ENCODE results near the gene EML4.
"Not testable (repeated sequence)": the region's sequence is repeated elsewhere in the genome, so short reads cannot be mapped to it uniquely, and the experiment has no call there.

Gene EML4

DNA sequence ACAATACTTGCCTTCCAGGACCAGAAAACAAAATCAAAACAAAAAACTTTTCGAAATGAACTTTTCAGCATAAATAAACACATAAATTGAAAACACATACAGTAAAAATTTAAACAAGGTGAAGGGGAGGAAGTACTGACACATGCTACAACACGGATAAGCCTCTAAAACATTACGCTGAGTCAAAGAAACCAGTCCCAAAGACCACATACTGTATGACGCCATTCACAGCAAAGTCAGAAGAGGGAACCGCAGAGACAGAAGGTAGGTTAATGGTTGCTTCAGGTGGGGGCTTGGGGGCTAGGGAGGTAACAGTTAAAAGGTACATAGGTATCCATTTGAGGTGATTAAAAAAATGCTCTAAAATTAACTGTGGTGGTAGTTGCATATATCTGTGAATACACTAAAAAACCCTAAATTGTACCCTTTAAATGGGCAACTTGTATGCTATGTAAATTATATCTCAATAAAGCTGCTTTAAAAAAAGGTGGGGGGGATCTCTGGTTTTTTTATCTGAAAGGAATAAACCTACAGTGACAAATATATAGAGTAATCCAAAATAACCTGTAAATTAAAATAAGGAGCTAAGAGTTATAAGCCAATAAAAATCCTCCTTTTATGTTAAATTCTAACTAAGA, 184.8 kb downstream of the EML4 start:
- DNase-seq (ENCODE audit: low read depth in 3 of 3): no peak

DNA sequence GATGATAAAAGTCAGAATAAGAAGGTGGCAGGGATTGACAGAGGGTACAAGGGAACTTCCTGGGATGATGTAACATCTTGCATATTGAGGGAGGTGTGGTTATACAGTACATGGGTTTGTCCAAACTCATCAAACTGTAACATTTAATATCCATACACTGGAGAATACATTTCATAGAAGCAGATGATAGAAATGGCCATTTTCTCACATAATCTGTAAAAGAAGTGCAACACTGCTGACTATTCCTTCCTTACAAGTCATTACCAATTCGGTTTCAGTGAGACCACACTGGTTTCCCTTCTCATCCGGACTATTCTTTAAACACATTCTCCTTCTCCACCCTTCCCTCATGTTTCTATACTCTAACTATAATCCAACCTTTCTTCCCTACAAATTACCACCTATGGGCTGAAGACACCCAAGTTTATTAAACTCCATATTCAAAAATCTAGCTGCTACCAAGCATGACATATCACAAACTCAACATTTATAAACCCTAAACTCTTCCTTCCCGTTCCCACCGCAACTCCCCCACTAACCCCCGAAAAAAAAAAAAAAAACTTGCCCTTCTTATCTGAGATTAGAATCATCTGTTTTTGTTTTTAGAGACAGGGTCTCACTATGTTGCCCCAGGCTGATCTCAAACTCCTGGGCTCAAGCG, 190.3 kb downstream of the EML4 start:
- DNase-seq (ENCODE audit: low read depth in 3 of 3): no peak

DNA sequence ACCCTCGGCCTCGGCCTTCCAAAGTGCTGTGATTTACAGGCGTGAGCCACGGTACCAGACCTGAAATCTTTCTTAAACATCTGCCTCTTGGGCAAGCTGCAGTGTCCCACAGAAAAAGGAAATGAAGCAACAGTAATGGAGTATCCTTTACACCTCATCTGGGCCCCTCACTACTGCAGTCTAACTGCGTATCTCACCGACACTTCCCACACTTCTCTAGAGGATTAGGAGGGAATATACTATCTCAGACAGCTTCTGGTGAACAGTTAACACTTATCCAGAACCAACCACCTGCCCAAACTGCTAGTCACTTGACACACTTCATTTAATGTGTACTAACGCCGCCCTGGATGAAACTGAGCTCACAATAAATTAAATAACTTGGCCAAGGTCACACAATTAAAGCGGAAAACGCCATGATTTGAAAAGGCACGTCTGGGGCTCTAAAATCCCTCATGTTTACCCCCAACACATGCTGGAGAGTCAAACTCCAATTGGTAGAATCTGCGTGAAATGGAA, 190.9 kb downstream of the EML4 start:
- DNase-seq (ENCODE audit: low read depth in 3 of 3): no peak

DNA sequence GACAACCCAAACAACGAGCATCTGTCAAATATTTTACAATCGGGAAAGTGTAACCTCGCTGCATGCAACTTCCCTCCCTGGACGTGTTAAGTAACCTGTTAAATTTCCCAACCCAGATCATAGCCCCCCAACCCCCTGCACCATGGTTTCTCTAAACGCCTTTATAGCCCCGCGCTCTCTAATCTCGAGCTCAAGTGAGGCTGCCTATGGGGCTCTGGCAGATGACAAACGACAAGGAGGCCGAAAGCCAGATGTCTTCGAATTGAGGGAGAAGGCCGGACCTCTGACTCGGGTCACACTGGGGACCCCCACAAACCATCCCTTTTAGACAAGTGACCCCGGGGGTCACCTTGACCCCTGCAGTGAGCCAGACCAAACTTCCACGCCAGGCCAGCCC, 191.3 kb downstream of the EML4 start:
- DNase-seq (ENCODE audit: low read depth in 3 of 3): no peak

- peak; percentile 92 to 95 (median 93) for DNase-seq (ENCODE audit: low read depth in 3 of 3)
These were observed 192.0 kb downstream of the EML4 start, which contains the start of gene COX7A2L for GRCh38 chr2:42360890-42361727. Gene COX7A2L (minus strand): TSS chr2:42361217. CDS start chr2:42361161, 56 bp downstream.

- no peak for DNase-seq (ENCODE audit: low read depth in 3 of 3)
These were observed 192.7 kb downstream of the EML4 start for GRCh38 chr2:42361728-42362283.

DNA sequence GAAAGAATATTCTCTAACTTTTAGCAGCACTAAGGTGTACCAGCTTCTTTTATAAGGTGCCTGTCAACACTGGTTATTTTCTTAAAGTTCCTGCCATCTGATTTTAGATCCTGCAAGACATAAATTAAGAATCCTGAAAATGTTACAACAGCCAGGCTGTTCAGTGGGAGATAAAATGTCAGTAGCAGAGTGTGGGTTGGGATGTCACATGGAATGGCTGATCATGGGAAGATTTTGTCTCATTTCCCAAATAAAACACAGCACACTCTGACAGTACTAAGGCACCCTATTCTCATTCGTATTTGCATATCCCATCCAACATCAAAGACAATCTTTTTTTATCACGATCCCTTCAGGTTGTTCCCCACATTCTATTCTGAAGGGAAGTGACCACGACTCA, 194.3 kb downstream of the EML4 start:
- DNase-seq (ENCODE audit: low read depth in 3 of 3): no peak

DNA sequence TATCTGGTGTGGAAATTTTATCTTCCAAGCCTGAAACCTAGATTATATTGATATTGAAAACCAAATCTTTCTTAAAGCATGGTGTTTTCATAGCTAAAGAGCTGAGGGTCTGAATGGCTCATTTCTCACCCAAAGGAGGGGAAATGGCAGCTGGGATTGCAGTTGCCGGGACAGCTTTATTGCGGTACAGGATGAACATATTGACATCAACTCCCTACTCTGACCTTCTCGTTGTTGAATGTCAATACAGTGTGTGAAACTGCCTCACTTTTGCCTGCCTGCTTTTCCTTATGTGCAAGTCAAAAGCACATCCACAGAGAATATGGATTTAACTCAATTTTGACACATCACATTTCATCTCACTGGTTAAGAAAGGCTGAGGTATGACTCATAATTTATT, 195.5 kb downstream of the EML4 start:
- no peak for DNase-seq (ENCODE audit: low read depth in 3 of 3)

GRCh38 chr2:42366411-42366810, 197.3 kb downstream of the EML4 start:
- no peak for DNase-seq (ENCODE audit: low read depth in 3 of 3)

GRCh38 chr2:42367835-42368234, 198.7 kb downstream of the EML4 start:
- no peak for DNase-seq (ENCODE audit: low read depth in 3 of 3)

DNA sequence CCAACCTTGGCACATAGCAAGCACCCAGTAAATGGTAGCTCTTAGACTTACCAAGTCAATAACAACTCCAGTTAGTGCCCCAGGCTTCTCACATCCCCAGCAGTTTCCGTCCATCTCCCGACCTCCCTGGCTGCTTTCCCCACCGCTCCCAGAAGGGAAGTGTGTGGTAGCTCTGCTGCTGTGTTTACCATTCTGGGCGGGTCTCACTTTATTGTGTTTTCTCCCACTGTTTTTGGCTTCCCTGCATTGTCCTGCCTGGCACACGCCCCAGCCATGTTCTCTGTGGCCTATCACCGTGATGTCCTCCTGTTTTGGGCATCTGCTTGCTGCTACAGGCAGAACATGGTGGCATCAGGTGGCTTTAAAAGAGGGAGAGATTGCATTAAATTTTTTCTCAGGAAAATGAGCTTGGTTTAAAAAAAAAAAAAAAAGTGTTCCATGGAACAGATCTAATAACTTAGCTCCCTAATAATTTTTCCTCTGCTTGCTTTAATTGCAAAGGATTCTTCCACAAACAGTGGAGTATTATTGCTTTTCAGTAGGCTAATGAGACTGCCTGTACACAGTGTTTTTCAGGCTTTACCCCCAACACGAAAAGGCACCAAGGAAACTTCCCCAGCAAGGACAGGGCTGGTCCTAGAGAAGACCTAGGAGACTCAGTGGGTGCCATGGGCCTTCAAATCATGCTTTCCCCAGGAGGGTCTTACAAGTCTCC, 199.8 kb downstream of the EML4 start:
- DNase-seq (ENCODE audit: low read depth in 3 of 3): no peak

DNA sequence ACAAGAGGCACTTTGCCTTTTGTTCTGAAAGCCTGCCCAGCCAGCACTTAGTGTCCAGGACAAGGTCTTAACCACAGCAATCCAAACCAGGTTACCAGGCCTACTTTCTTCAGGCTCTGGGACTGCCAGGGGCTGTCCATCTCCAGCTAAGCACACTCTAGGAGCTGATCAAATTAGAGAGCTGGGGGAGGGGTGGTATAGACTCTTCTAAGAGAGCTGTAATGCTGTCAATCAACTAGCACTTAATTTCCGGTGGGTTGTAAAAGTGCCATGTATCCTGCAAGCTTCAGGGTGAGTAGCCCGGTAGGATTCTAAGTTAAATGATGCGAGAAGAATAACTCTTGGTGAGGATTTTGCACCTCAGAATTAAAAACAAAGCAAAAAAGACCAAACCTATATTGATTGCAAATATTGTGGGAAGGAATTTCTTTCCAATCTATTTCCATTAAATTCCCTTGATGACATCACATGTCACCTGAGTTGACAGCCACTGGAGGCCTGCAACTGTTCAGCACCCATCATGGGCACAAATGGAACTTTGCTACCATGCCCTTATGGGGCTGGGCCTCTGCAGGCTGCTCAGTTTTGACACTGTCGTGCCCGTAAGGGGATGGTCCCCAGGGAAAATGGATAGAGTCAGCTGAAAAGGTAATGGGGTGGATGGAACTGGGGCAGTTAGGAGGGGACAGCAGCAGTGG, 200.5 kb downstream of the EML4 start:
- DNase-seq (ENCODE audit: low read depth in 3 of 3): no peak

- no peak for DNase-seq (ENCODE audit: low read depth in 3 of 3)
These were observed 202.7 kb downstream of the EML4 start for GRCh38 chr2:42371611-42372473.

- no peak for DNase-seq (ENCODE audit: low read depth in 3 of 3)
These were observed 203.5 kb downstream of the EML4 start for GRCh38 chr2:42372474-42373200.

DNA sequence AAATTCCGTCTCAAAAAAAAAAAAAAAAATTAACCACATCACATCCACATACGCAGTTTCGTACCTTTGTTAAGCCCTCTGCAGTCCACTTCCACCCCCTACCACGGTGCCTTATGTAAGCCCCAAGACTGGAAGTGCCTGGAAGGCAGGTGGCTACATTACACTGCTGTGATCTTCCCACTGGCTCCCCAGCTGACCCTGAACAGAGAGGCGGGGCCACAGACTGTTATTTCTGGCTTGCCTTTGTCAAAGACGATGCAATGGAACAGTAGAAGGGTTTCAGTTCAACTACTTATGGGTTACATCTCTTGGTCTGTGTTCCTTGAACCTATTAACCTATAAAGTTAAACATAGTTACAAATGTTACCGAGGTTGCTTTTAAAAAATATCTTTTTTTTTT, 207.6 kb downstream of the EML4 start:
- no peak for DNase-seq (ENCODE audit: low read depth in 3 of 3)

DNA sequence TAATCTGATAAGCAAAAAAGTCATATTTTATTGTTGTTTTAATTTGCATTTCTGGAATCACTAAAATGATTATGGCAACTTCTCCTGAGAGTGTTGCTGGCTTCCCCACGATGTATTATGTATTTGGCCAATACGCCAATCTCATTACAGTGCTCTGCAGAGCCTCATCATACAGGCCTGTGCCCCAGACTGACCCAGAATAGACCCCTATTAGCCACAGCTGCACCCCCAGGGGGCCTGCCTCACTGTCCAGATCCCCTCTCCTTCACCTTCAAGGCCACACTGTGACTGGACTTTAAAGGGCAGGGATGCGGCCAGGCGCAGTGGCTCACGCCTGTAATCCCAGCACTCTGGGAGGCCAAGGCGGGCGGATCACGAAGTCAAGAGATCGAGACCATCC, 209.3 kb downstream of the EML4 start:
- DNase-seq (ENCODE audit: low read depth in 3 of 3): no peak

DNA sequence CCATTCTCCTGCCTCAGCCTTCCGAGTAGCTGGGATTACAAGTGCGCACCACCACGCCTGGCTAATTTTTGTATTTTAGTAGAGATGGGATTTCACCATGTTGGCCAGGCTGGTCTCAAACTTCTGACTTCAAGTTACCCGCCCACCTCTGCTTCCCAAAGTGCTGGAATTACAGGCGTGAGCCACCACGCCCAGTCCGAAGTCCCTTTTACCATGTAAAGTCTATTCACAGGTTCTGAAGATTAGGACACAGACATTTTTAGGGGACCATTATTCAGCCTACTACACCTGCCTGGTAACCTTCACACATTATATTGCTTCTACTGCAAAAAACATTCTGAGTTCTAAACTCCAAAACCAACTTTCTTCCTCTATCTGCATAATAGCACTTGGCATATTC, 210.9 kb downstream of the EML4 start:
- not testable (repeated sequence) for DNase-seq (ENCODE audit: low read depth in 3 of 3)

- DNase-seq (ENCODE audit: low read depth in 3 of 3): no peak
These were observed 213.0 kb downstream of the EML4 start for GRCh38 chr2:42382144-42382543.

Measured in stimulated activated CD4-positive, alpha-beta T cell treated with anti-CD3 and anti-CD28 coated beads, TNF-alpha, amount 100 ng/mL, for 48 hours (primary cell).